Stimulated activated naive CD8-positive, alpha-beta T cell treated with anti-CD3 and anti-CD28 coated beads, Interleukin-15, Interleukin-2, amounts not matched to agents 100 U/mL and 50 U/mL, for 24 hours (primary cell): ENCODE results near the gene WNT9B.

Experiments used
- ATAC-seq: fragments of 150-1000 bp; cut with Tn5 transposase; one replicate; pipeline ENCODE4 v1.10.0; 2021
- DNase-seq: peaks from one replicate; pipeline ENCODE4 v3.0.0; 2021

WNT9B gene

GRCh38 chr17:46881015-46881414 is 29.6 kb downstream of the WNT9B start:
- DNase-seq (no peak), ATAC-seq (no peak)

- no peak for DNase-seq
- no peak for ATAC-seq
These were observed 31.3 kb downstream of the WNT9B start for GRCh38 chr17:46882666-46883065.

- no peak for ATAC-seq
- no peak for DNase-seq
These were observed 32.6 kb downstream of the WNT9B start for GRCh38 chr17:46883871-46884520.

GRCh38 chr17:46884552-46884951 is 33.2 kb downstream of the WNT9B start:
- no peak for ATAC-seq
- DNase-seq: no peak

- DNase-seq (no peak), ATAC-seq (no peak)
These were observed 34.3 kb downstream of the WNT9B start for GRCh38 chr17:46885415-46886309.

GRCh38 chr17:46886310-46886663 is 34.9 kb downstream of the WNT9B start:
- ATAC-seq (no peak), DNase-seq (no peak)

GRCh38 chr17:46887717-46888116 is 36.3 kb downstream of the WNT9B start:
- ATAC-seq: no peak
- no peak for DNase-seq

GRCh38 chr17:46888727-46889126 is 37.3 kb downstream of the WNT9B start:
- DNase-seq: no peak
- no peak for ATAC-seq

GRCh38 chr17:46889519-46889918 is 38.1 kb downstream of the WNT9B start:
- DNase-seq: no peak
- no peak for ATAC-seq

- DNase-seq (no peak), ATAC-seq (no peak)
These were observed 38.7 kb downstream of the WNT9B start for GRCh38 chr17:46889992-46890564.

- DNase-seq: no peak
These were observed 39.3 kb downstream of the WNT9B start for GRCh38 chr17:46890638-46891037.

GRCh38 chr17:46892192-46892703 is 40.9 kb downstream of the WNT9B start:
- no peak for DNase-seq
- no peak for ATAC-seq

More at GRCh38 chr17:46890638-46891037, 39.3 kb downstream of the WNT9B start:
- no peak for ATAC-seq

GRCh38 chr17:46894024-46894423 is 42.6 kb downstream of the WNT9B start:
- DNase-seq (no peak), ATAC-seq (no peak)

GRCh38 chr17:46894476-46895151 is 43.2 kb downstream of the WNT9B start:
- ATAC-seq (no peak), DNase-seq (no peak)

GRCh38 chr17:46895171-46895570 is 43.8 kb downstream of the WNT9B start:
- no peak for ATAC-seq

GRCh38 chr17:46896991-46897390 is 45.6 kb downstream of the WNT9B start:
- ATAC-seq (no peak), DNase-seq (no peak)

More at GRCh38 chr17:46895171-46895570, 43.8 kb downstream of the WNT9B start:
- no peak for DNase-seq

- no peak for DNase-seq
- ATAC-seq: no peak
These were observed 47.0 kb downstream of the WNT9B start for GRCh38 chr17:46898364-46898763.

GRCh38 chr17:46898860-46899259 is 47.5 kb downstream of the WNT9B start:
- DNase-seq (no peak), ATAC-seq (no peak)

GRCh38 chr17:46901291-46901690 is 49.9 kb downstream of the WNT9B start:
- DNase-seq (no peak), ATAC-seq (no peak)

GRCh38 chr17:46903762-46904672 is 52.6 kb downstream of the WNT9B start:
- no peak for ATAC-seq
- no peak for DNase-seq

- DNase-seq (no peak), ATAC-seq (no peak)
These were observed 56.8 kb downstream of the WNT9B start for GRCh38 chr17:46908068-46908737.
